EL (cell line): ENCODE results near the gene ZNF22.

Source experiments
- DNase-seq: peaks from one replicate; pipeline ENCODE4 v3.0.0-alpha.2; 2016

The ZNF22 gene

DNA sequence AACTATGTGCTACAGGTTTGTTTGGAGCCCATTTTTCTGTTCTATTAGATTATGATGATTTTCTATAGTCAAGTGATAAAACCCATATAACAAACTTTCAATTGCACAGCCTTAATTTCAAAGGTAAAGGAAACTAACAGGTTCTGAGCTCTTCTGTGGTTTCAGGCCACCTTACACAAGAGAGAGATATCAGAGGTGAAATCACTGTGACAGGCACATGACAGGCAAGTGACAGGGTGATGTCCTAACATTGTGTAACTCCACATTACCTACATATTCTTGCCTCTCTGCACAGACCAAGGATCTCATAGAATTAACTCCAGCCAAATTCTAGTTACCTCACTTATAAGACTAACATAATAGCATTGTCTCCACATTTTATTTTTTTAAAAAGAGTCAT is 35.0 kb downstream of the ZNF22 start:
- no peak for DNase-seq

- DNase-seq, result no peak
Measured at GRCh38 chr10:45040921-45041542, 40.3 kb downstream of the ZNF22 start.

- DNase-seq, result no peak
Measured at GRCh38 chr10:45044290-45044689, 43.6 kb downstream of the ZNF22 start.

GRCh38 chr10:45050551-45051235 is 50.0 kb downstream of the ZNF22 start:
- no peak for DNase-seq

- DNase-seq, result no peak
Measured at GRCh38 chr10:45052700-45053099, 52.0 kb downstream of the ZNF22 start.

- no peak for DNase-seq
Measured at GRCh38 chr10:45053569-45054100, 52.9 kb downstream of the ZNF22 start.
